DOHH2 (cell line): ENCODE data around the gene BMP7.

Source experiments
- H3F3A ChIP-seq: fragments of 200-600 bp; sonication (generic), shearing (Covaris generic); 2 replicates; pipeline ENCODE4 v1.6.0; 2016; ENCODE audit warnings: antibody characterized with exemption, mild to moderate bottlenecking; ENCODE audit not compliant: control insufficient read depth, insufficient read depth
- H3K27ac ChIP-seq: fragments of 200-600 bp; sonication (generic); 2 replicates; pipeline ENCODE4 v1.5.1; 2014; ENCODE audit warnings: low read depth, mild to moderate bottlenecking, low read length, moderate library complexity
- H3K27me3 ChIP-seq: fragments of 200-600 bp; sonication (generic); 2 replicates; pipeline ENCODE4 v1.6.1; 2014; ENCODE audit warnings: mild to moderate bottlenecking, low read length, mixed read lengths; ENCODE audit not compliant: control insufficient read depth
- H3K36me3 ChIP-seq: fragments of 200-600 bp; sonication (generic); 2 replicates; pipeline ENCODE4 v1.6.1; 2014; ENCODE audit warnings: mild to moderate bottlenecking, low read length, moderate library complexity, mixed read lengths; ENCODE audit not compliant: control insufficient read depth
- H3K4me1 ChIP-seq: fragments of 200-600 bp; sonication (generic); 2 replicates; pipeline ENCODE4 v1.6.1; 2014; ENCODE audit warnings: mild to moderate bottlenecking, low read length, mixed read lengths; ENCODE audit not compliant: control insufficient read depth
- H3K4me2 ChIP-seq: fragments of 200-600 bp; sonication (generic); 2 replicates; pipeline ENCODE4 v1.6.0; 2014; ENCODE audit warnings: mild to moderate bottlenecking, low read length, moderate library complexity
- H3K4me3 ChIP-seq: fragments of 200-600 bp; sonication (generic); 2 replicates; pipeline ENCODE4 v1.5.1; 2014; ENCODE audit warnings: mild to moderate bottlenecking, low read length, mixed read lengths
- H3K79me2 ChIP-seq: fragments of 200-600 bp; sonication (generic); 2 replicates; pipeline ENCODE4 v1.6.1; 2014; ENCODE audit warnings: mild to moderate bottlenecking, low read length, mixed read lengths; ENCODE audit not compliant: control insufficient read depth
- H3K9me2 ChIP-seq: fragments of 200-600 bp; sonication (generic); replicated peaks from 2 replicates; pipeline ENCODE4 v1.6.1; 2014; ENCODE audit warnings: mild to moderate bottlenecking, low read length, mixed read lengths; ENCODE audit not compliant: control insufficient read depth
- H3K9me3 ChIP-seq: fragments of 200-600 bp; sonication (generic); 2 replicates; pipeline ENCODE4 v1.6.1; 2014; ENCODE audit warnings: antibody characterized with exemption, low read length, mixed read lengths; ENCODE audit not compliant: control insufficient read depth, insufficient read depth
- H4K20me1 ChIP-seq: fragments of 200-600 bp; sonication (generic); 2 replicates; pipeline ENCODE4 v1.6.0; 2014; ENCODE audit warnings: low read depth, mild to moderate bottlenecking, antibody characterized with exemption, low read length, moderate library complexity; ENCODE audit not compliant: control insufficient read depth, insufficient read depth
- EZH2phosphoT487 ChIP-seq: fragments of 200-600 bp; sonication (generic); IDR thresholded peaks from 2 replicates; pipeline ENCODE4 v1.6.1; 2017; ENCODE audit warnings: borderline replicate concordance, mild to moderate bottlenecking, antibody characterized with exemption, low read length, moderate library complexity, mixed read lengths
- TF ChIP-seq, protein P1 (sequence below): fragments of 200-600 bp; sonication (generic); IDR thresholded peaks from one replicate; pipeline ENCODE4 v1.5.1; 2014; ENCODE audit warnings: antibody characterized with exemption, mild to moderate bottlenecking, low read depth, low read length; ENCODE audit not compliant: poor library complexity, severe bottlenecking

BMP7 gene

DNA sequence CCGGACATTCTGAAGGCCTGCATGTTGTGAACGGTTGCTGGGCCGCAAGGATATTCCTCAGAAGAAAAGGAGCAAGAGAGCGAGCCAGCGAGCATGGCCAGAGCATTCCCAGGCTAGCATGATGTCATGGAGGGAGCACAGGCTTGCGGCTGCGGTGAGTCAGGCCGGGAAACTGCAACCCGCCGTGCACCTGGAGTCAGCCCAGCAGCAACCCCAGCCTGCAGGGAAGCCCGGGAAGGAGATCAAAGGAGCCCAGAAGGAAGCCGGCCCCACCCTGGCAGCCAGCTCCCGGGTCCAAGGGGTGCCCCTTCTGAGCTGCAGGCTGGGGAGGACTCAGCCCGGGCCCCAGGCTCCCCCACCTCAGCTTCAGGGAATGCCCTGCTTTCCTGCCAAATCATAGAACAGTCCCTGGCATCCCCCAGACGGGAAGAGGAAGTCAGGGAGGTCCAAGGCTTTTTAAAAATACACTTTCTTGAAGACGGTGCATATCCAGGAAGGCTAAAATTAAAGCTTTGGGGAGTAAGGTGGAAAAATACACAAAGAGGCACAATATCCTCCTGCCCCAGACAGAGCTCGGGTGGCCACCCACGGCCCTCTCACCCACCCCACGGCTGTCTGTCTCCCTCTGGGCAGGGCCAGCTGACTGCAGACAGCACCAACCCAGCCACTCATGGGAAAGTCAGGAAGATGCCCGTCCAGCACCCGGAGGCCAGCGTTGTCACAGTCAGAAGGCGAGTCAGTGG, 53.7 kb downstream of the BMP7 start:
- peaks cover 53% of the 10 kb centered on the region for H4K20me1 ChIP-seq
- H3F3A ChIP-seq, result peaks cover 41% of the 10 kb centered on the region
- no peak overlapping the region for H3K27ac ChIP-seq
- no peak for TF ChIP-seq EZH2phosphoT487
- peaks cover 98% of the 10 kb centered on the region for H3K79me2 ChIP-seq
- H3K27me3 ChIP-seq, result no peaks in the 10 kb centered on the region
- H3K4me1 ChIP-seq, result no peaks in the 10 kb centered on the region
- no peak overlapping the region for H3K4me3 ChIP-seq
- H3K9me2 ChIP-seq, result no peaks in the 10 kb centered on the region
- peaks cover 96% of the 10 kb centered on the region for H3K36me3 ChIP-seq
- no peaks in the 10 kb centered on the region for H3K9me3 ChIP-seq
- no peak overlapping the region for H3K4me2 ChIP-seq

DNA sequence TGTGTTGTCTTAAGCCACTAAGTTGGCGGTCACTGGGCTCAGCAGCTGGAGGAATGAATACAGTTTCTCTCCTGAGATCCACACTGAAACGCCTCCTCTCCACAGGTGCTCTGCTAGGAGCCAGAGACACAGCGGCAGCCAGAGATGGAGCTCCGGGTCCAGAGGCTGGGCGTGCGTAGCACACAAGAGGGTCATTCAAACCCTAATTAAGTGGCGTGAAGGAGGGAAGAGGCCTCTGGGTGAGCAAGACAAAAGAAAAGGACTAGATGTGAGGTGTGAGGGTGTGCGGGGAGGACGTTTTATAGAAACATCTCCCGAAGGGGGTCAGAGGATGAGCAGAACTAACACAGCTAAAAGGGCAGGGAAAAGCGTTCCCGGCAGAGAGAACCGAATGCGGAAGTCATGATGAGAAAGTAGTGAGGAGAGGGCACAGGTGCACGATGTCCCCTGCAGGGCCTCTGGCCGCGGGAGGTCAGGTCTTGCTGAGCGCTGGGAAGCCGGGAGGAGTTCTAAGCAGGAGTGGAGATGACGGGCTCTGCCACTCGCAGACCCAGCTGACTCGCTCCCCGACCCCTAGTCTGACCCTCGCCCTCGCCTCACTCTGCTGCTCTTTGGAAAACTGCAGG, 54.4 kb downstream of the BMP7 start:
- no peak overlapping the region for H3K27ac ChIP-seq
- no peak overlapping the region for H3K4me3 ChIP-seq
- peaks cover 44% of the 10 kb centered on the region for H3F3A ChIP-seq
- H3K27me3 ChIP-seq, result no peaks in the 10 kb centered on the region
- TF ChIP-seq, protein P1, sequence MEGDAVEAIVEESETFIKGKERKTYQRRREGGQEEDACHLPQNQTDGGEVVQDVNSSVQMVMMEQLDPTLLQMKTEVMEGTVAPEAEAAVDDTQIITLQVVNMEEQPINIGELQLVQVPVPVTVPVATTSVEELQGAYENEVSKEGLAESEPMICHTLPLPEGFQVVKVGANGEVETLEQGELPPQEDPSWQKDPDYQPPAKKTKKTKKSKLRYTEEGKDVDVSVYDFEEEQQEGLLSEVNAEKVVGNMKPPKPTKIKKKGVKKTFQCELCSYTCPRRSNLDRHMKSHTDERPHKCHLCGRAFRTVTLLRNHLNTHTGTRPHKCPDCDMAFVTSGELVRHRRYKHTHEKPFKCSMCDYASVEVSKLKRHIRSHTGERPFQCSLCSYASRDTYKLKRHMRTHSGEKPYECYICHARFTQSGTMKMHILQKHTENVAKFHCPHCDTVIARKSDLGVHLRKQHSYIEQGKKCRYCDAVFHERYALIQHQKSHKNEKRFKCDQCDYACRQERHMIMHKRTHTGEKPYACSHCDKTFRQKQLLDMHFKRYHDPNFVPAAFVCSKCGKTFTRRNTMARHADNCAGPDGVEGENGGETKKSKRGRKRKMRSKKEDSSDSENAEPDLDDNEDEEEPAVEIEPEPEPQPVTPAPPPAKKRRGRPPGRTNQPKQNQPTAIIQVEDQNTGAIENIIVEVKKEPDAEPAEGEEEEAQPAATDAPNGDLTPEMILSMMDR, result no peak
- TF ChIP-seq EZH2phosphoT487, result no peak
- peaks cover 97% of the 10 kb centered on the region for H3K79me2 ChIP-seq
- H3K4me2 ChIP-seq, result no peak overlapping the region
- H3K9me2 ChIP-seq, result no peaks in the 10 kb centered on the region
- H3K4me1 ChIP-seq, result no peaks in the 10 kb centered on the region
- peaks cover 58% of the 10 kb centered on the region for H4K20me1 ChIP-seq
- H3K9me3 ChIP-seq, result no peaks in the 10 kb centered on the region
- H3K36me3 ChIP-seq, result peaks cover 96% of the 10 kb centered on the region

DNA sequence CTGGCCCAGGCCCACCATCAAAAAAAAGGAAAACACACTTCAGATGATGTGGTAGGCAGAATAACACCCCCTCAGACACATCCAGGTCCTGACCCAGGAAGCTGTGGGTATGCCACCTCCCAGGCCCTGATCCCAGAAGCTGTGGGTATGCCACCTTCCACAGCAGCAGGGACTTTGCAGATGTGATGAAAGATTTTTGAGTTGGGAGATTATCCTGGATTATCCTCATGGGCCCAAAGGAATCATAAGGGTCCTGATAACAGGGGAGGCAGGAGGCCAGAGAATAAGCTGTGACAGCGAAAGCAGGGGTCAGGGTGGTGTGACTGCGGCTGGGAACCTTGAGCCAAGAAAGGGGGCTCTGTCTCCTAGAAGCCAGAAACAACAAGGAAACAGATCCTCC, 55.0 kb downstream of the BMP7 start:
- H3K36me3 ChIP-seq, result peaks cover 96% of the 10 kb centered on the region
- H4K20me1 ChIP-seq, result peaks cover 64% of the 10 kb centered on the region
- H3K4me2 ChIP-seq, result no peak overlapping the region
- TF ChIP-seq EZH2phosphoT487, result no peak
- TF ChIP-seq, protein P1, result no peak
- no peak overlapping the region for H3K27ac ChIP-seq
- H3K79me2 ChIP-seq, result peaks cover 97% of the 10 kb centered on the region
- peaks cover 50% of the 10 kb centered on the region for H3F3A ChIP-seq
- no peaks in the 10 kb centered on the region for H3K4me1 ChIP-seq
- no peaks in the 10 kb centered on the region for H3K27me3 ChIP-seq
- H3K9me3 ChIP-seq, result no peaks in the 10 kb centered on the region
- no peak overlapping the region for H3K4me3 ChIP-seq
- H3K9me2 ChIP-seq, result no peaks in the 10 kb centered on the region

DNA sequence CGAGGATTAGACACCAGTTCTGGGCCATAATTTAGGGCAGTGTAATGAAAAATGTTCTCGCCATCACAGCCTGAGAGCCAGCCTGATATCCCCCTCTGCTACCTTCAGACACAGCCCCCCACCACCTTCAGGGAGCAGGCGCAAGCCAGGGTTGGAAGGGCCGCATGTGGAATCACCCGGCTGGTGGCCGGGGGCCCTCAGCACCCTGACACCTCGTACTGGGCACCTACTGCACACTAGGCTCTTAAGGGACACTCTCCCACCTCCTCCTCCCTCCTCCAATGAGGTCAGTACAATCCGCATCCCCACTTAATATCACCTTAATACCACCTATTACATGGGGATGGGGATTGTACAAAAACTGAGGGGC, 55.5 kb downstream of the BMP7 start:
- no peaks in the 10 kb centered on the region for H3K4me1 ChIP-seq
- H3K79me2 ChIP-seq, result peaks cover 97% of the 10 kb centered on the region
- no peak overlapping the region for H3K4me2 ChIP-seq
- H3K9me2 ChIP-seq, result no peaks in the 10 kb centered on the region
- H4K20me1 ChIP-seq, result peaks cover 65% of the 10 kb centered on the region
- H3K27ac ChIP-seq, result no peak overlapping the region
- no peak for TF ChIP-seq EZH2phosphoT487
- TF ChIP-seq, protein P1, result no peak
- H3K9me3 ChIP-seq, result no peaks in the 10 kb centered on the region
- peaks cover 96% of the 10 kb centered on the region for H3K36me3 ChIP-seq
- no peaks in the 10 kb centered on the region for H3K27me3 ChIP-seq
- peaks cover 54% of the 10 kb centered on the region for H3F3A ChIP-seq
- no peak overlapping the region for H3K4me3 ChIP-seq
